C4-2B (cell line): ENCODE measurements around the gene CDC42EP1.

Experiments used
- H3K27ac ChIP-seq: fragments of 450-650 bp; 2 replicates; pipeline ENCODE4 v1.5.1; 2017
- CTCF ChIP-seq: fragments of 450-650 bp; conservative IDR thresholded peaks from 2 replicates; pipeline ENCODE4 v1.5.1; 2017; ENCODE audit warnings: mild to moderate bottlenecking
- ZFX ChIP-seq: fragments of 450-650 bp; IDR thresholded peaks from 2 replicates; pipeline ENCODE4 v1.6.1; 2017

CDC42EP1 gene

GRCh38 chr22:37560608-37561211, 430 bp downstream of the CDC42EP1 start:
- H3K27ac ChIP-seq, result peak overlapping the region; percentile 89
- peak; percentile 70; the same call in 1 of the 2 replicates for TF ChIP-seq ZFX
- TF ChIP-seq CTCF, result no peak

- TF ChIP-seq CTCF (peak; percentile 87), ZFX (no peak)
- H3K27ac ChIP-seq, result peak overlapping the region; percentile 89
Observed at GRCh38 chr22:37561212-37562048, 1.1 kb downstream of the CDC42EP1 start.

- peak overlapping the region; percentile 89 for H3K27ac ChIP-seq
- TF ChIP-seq ZFX (no peak), CTCF (peak; percentile 52)
Observed at GRCh38 chr22:37562049-37562875, 2.0 kb downstream of the CDC42EP1 start.

GRCh38 chr22:37563153-37564081, 3.1 kb downstream of the CDC42EP1 start:
- peak overlapping the region; percentile 89 for H3K27ac ChIP-seq
- TF ChIP-seq CTCF, result no peak
- TF ChIP-seq ZFX, result no peak

- TF ChIP-seq ZFX (no peak), CTCF (no peak)
- H3K27ac ChIP-seq, result peak overlapping the region; percentile 89
Observed at GRCh38 chr22:37564111-37564711, 3.9 kb downstream of the CDC42EP1 start.

- no peak overlapping the region for H3K27ac ChIP-seq
- TF ChIP-seq CTCF, result no peak
- no peak for TF ChIP-seq ZFX
Observed at GRCh38 chr22:37565830-37566229, 5.5 kb downstream of the CDC42EP1 start.
